GM18505 (cell line): ENCODE results near the gene OPN1MW2.
"Not testable (repeated sequence)": the region's sequence is repeated elsewhere in the genome, so short reads cannot be mapped to it uniquely, and the experiment has no call there.

ENCODE experiments used
- ATAC-seq: cut with Tn5 transposase; IDR thresholded peaks from one replicate; pipeline ENCODE4 v1.9.1; 2021; ENCODE audit not compliant: unreplicated experiment

The OPN1MW2 gene

DNA sequence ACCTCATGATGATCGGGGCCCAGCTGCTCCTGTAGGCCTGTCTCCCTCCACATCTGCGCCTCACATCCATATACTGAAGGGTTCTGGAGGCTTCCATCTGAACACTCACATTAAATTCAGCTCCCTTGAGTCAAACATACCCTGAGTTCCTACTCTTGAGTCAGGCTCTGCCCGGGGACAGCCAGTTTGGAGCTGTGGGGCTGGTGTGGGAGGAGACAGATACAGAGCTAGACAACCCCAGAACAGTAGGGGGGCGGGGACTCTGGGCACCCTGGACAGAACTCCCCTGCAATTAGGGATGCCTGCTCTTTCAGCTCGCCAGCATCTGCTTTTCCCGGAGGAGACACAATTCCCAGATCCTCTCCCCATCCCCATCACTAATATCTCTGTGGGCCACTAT is 43.5 kb downstream of the OPN1MW2 start:
- ATAC-seq, result not testable (repeated sequence)

GRCh38 chrX:154269245-154269644 is 49.7 kb downstream of the OPN1MW2 start:
- ATAC-seq, result not testable (repeated sequence)
